GM12801 (cell line): ENCODE data around the gene CTNNA1.

ENCODE experiments used
- TF ChIP-seq, protein P1 (sequence below): IDR thresholded peaks from one replicate; pipeline ENCODE4 v1.5.1; 2011; ENCODE audit warnings: control low read depth; ENCODE audit not compliant: insufficient read length; ENCODE audit errors: extremely low read depth

CTNNA1 gene

DNA sequence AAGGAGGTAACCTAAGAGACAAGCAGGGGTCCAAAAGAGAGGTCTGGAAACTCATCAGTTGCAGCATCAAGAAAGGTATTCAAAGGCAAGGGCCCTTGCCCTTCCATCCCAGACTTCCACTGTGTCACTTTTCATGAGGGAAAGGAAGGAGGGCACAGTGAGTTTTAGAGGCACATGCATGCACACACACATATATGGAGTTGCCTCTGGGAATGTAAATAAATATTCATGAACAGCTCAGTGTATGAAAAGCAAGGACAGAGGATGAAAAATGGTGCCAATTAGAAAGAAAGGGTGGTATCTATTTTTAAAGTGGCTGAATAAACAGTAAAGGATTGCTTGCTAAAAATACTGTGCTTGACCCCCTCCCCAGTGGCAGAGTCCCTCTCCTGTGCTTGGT, 227.2 kb downstream of the CTNNA1 start:
- TF ChIP-seq, protein P1, sequence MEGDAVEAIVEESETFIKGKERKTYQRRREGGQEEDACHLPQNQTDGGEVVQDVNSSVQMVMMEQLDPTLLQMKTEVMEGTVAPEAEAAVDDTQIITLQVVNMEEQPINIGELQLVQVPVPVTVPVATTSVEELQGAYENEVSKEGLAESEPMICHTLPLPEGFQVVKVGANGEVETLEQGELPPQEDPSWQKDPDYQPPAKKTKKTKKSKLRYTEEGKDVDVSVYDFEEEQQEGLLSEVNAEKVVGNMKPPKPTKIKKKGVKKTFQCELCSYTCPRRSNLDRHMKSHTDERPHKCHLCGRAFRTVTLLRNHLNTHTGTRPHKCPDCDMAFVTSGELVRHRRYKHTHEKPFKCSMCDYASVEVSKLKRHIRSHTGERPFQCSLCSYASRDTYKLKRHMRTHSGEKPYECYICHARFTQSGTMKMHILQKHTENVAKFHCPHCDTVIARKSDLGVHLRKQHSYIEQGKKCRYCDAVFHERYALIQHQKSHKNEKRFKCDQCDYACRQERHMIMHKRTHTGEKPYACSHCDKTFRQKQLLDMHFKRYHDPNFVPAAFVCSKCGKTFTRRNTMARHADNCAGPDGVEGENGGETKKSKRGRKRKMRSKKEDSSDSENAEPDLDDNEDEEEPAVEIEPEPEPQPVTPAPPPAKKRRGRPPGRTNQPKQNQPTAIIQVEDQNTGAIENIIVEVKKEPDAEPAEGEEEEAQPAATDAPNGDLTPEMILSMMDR = no peak

DNA sequence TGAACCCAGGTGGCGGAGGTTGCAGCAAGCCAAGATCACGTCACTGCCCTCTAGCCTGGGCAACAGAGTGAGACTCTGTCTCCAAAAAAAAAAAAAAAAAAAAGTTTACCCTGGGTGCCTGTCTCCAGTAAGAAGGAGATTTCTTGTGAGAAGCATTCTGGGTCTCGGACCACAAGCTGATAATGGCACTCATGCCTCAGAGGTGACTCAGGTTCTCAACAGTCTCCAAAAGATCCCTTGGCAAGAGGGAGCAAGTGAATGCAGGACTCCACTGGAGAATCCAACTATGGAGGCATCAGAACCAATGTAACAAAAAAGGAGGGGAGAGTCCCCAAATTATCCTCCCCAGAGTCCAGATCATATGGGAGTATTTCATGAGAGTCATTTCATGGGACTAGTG, 227.9 kb downstream of the CTNNA1 start:
- TF ChIP-seq, protein P1 = no peak

DNA sequence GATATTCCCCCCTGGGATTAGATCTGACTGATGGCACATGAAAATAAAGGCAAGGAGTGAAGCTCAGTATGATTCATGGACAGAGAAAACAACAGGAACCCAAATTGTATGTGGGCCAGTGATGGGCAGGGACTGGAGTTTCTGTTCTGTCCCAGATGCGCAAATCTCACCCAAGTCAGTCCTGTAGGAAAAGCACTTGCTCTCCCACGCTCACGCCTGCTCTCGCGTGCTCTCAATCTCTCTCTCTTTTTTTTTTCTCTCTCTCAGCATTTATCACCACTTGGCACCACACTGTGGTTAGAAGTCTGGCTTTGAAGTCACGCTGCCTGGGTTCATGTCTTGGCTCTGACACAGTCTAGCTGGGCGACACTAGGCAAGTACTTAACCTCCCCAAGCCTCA, 228.4 kb downstream of the CTNNA1 start:
- TF ChIP-seq, protein P1 = no peak

DNA sequence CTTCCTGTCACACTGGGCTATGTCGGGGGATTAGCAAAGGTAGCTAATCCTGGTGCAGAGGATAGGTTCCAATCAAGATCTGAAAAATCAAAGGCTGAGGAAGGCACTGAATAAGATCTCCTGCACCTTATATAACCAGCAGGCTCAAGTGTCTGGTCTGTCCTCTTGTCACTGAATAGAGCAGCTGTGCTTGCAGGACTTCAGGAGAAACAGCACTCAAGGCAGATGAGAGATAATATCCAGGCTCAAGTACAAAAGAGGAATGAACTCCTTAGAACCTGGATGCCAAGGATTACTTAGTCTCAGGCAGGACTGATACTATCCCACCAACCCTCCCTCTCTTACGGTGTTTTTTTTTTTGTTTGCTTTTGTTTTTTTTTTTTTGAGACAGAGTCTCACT, 230.8 kb downstream of the CTNNA1 start:
- TF ChIP-seq, protein P1 = no peak
